GM18498 (cell line): Measurements from ENCODE around the gene DPP6.

ENCODE experiments used
- ATAC-seq: cut with Tn5 transposase; IDR thresholded peaks from one replicate; pipeline ENCODE4 v1.9.1; 2021; ENCODE audit warnings: mild to moderate bottlenecking, moderate library complexity; ENCODE audit not compliant: unreplicated experiment

The DPP6 gene

DNA sequence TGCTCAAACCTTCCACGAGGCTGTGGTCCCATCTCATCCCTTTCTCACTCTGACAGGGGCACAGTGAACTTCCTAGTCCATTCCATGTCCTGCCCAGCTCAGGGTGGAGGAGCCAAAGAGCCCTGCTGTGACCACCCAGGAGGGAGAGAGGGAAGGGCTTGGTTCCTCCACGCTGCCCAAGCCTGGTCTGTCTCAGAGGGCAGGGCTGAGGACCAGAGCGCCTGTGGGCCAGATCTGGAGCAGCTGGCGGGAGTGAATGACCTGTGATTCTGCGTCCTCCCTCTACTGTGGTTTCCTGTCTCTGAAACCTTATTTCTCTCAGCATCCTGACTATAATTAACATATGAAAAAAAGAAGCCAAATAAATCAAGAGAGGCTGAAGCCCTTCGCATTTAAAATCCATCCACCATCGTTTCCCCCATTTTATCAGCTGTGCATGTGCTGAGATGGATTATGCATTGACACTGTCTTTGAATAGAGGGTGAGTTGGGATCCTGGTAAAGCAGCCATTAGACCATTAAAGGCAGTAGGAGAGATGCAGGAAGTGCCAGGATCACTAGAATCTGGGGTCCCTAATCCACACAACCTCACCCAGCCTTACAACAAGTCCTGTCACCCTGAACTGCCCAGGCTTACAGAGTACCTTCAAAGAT, 165.6 kb downstream of the DPP6 start:
- no peak for ATAC-seq

DNA sequence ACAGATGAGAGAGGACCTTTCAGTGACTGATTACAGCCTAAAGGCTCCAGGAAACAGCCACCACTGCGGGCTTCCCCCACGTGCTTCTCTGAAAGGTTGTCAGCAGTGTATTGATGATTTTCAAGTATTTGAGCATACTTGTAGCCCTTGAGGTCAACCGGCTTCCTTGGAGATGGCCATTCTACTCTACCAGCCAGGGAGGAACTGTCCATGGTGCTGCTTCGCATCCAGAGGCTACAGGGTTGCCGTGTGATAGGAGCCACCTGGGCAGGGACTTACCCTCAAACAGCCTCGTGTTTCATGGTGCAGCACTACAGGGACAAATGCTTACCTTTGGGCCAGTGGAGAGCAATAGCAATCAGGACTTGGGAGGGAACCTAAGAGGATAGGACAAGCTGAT, 179.5 kb downstream of the DPP6 start:
- no peak for ATAC-seq

DNA sequence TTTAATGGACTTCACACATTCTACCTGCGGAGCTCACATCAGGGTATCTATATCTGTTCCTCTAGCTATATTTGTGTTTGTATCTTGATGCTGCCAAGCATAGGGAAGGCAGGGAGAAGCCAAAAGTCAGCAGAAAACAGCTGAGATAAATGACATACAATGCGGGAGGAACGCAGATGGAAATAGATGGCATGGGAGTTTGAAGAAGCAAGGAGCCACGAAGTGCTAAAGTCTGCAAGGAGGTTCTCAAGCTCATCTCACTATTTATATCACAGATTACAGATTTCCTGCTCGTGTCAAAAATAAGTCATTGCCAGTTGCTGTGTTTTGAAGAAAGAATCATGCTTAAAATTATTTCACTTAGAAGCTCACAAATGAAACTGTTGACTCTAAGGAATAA, 180.5 kb downstream of the DPP6 start:
- no peak for ATAC-seq

DNA sequence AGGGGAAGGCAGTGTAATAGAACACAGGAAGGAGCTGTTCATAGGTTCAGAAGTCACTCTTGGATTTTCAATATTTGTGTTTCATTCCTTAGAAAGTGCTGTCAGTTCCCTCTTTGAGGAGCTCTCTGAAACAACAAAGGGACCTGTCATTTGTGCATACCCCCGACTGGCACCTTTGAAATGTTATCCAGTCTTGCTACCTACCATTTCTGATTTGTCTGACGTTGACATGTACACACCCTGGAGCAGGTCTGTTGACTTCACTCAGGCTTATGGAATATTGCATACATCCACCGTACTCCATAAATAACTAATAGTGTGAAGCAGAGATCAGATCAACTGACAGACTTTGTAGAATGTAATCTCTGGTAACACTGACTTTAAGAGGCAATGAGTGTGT, 189.8 kb downstream of the DPP6 start:
- no peak for ATAC-seq

DNA sequence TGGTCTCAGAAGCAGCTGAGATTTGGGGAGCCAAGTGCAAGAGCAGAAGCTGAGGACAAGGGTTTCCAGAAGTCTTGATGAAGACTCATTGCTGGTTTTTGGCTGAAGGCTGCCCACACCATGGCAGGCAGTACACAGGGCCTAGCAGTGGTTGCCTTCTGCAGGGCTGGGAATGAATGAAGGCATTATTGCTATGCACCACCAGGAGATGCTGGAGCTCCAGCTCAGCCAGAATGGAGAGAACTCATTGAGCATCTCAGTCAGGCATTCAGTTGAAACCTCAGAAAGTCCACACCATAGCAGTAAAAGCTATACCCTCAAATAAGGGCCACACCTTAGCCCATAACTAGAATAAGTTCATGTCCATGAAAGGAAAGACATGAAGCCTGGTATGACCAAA, 190.5 kb downstream of the DPP6 start:
- no peak for ATAC-seq

DNA sequence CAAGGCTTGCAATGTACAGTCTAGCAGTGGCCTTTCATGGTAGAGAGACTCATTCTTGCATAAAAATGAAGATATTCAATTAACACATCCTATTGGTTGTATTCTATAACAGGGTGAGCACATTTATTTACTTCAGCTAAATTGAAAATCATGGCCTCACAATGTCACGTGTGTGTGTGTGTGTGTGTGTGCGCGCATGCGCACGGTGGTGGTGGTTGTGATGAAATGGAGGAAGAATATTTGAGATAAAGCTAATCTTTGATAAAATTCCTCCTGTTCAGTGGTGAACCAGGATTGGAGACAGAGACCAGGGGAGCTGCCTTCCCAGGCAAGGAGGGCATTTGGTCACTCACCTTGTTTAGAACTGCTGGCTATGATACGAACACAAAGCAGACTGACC, 199.8 kb downstream of the DPP6 start:
- no peak for ATAC-seq

DNA sequence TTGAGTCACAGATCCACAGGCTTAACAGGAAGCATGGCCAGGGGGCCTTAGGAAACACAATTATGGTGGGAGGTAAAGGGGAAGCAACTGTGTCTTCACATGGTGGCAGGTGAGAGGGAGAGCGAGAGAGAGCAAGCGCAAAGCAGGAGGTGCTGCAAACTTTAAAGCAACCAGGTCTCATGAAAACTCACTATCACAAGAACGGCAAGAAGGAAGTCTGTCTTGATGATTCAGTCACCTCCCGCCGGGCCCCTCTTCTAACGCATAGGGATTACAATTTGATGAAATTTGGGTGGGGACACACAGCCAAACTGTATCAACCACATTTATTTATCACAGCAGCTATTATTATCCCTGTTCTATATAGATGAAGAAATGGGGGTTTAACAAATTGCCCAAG, 201.6 kb downstream of the DPP6 start:
- no peak for ATAC-seq

DNA sequence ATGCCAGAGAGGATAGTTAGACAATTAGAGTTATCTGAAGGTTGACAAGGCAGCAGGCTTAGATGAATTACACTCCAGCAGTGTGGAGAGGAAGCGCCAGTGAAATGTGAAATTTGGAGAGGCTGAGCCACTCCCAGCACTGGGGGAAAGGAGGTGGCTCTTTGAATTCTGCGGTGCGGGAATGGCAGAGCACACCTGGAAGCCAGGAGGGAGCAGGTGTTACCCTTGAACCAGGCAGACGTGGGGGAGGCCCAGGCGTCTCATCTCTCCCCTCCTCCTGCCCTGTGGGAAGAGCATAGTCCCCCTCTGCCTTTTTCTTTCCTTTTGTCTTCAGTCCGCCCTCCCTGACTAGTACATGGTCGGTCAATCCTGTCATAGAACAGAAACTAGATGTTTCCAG, 203.1 kb downstream of the DPP6 start:
- ATAC-seq = no peak

DNA sequence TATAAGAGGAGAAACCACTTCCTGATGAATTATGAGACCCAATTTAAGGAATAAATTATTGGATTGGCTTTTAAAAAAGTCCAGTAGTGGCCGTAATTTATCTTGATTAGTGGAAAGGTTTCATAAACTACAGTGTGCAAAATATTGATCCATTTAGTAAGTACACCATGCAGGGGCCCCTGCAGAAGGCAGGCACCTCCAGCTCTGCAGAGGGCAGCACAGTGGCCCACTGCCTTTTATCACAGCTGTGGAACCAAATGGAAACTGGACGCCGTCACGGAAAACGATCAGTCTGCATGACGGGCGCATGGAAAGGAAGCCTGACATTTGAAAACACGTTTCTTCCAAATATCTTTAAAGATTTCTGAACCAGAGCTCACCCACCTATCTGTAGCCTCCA, 204.0 kb downstream of the DPP6 start:
- ATAC-seq = no peak

DNA sequence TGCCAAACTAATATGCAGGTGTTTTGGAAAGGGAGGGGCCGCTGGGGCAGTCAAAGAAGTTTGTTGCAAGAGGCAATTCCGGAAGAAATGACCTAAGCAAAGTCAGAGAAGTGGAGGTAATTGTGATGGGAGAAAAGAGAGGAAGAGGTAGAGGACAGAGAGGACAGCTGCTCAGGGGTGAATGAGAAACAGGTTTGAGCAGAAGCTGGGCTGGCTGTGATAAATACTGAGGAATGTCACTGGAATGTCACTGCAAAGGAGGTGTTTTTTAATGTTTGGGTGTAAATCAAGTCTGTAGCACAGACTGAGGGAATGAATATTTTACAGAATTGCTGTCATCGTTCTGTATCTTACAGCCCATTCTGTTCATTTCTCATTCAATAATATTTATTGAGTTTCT, 207.2 kb downstream of the DPP6 start:
- no peak for ATAC-seq

DNA sequence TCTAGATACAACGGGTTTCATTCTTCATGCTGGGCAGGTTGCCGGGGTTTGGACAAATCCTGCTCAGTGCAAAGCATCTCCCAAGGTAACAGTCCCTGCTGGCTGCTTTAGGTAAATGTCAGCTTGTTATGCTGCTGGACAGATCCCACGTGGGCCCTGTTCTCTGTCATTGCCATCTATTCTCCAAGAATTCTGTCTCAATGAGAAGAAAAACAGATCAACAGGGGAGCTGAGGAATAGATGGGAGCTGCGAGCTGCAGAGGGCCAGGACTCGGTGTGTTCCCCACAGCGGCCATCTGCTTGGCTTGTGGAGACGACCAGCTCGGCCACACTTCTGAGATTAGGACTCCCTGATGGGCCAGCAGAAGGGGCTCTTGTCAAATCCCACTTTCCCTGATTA, 235.2 kb downstream of the DPP6 start:
- no peak for ATAC-seq

DNA sequence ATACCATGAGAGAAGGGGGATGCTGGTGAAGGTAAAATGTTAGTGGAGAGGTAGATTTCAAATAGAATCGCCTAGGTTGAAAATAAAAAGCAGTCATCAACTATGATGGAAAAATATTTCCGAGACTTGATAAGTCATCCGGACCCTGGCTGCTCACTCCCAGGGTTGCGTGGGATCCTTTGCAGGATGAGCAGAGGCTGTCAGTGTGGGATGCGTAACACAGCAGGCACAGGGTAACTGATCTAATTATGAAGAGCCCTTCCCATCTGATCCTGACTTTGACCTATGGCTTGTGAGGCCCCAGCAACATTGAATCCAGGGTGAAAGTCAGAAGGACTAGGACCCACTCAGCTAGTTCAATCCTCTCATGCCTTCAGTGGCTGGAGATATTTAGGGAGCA, 236.9 kb downstream of the DPP6 start:
- ATAC-seq = no peak

DNA sequence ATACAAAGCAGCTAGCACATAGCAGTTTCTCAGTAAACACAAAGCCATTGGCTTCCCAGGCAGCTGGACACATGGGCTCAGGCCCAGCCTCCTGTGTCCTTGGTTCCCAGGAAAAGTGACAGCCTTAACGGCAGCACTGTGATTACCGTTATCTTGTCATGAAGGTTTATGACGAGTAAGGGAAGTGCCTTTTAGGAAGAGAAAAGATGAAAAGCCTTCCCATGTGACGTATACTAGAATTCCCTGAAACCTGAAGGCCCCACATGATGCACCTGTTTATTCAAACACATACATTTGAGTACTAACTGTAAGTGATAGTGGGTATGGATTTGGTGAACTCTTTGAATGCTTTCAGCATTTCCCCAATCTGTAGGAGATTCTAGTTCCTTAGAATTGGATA, 244.2 kb downstream of the DPP6 start:
- no peak for ATAC-seq

DNA sequence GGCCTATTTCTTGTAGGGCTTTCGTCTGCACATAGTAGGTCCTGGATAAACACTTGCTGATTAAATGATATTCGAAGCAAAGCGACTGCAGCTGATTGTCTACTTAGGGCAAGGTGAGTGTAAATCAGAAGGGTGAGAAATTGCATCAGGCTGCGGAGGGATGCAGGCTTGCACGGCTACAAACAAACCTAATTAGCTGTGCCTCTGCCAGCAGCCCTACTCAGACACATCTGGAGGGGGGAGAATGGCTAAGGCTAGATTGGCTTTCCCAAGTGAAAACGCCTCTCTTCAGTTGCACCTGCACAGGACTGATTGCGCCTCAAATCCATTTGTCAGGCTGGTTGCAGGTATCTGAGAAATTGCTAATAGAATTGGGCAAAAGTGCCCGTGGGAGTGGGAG, 247.5 kb downstream of the DPP6 start:
- ATAC-seq = no peak

DNA sequence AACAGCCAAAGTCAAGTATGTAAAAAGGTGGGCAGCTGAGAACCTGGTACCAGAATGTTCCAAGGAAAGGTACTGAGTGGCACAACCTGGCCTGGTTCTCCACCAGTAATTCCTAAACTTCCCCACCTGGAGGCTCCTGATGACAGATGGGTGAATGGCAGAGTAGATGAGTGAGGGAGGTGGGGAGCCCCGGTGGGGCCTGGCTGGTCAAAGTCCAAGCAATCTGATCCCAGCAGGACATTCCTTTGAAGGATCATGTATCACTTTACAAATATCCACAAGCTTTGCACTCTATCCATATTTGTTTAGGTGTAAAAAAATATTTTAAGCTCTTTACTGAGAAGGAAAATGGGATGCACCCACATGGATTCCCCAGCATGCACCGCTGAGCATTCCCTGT, 250.2 kb downstream of the DPP6 start:
- ATAC-seq = no peak

DNA sequence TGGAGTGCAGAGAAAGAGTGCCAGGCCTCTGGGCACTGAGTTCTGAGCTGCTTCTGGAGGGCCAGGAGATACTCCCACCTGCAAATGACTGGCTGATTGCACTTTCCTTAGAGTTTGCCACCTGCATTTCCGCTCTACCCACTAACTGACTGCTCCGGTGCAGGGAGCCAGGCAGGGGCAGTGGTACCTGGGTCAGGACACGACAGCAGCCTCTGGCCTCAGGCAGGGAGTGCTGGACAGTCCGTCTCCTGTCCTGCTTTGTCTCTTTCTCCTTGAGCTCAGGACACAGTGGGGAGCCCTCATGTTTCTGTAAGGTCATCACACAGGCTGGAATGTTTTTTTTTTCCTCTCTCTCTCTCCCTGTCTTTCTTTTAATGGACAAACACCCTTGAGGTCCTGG, 252.0 kb downstream of the DPP6 start:
- ATAC-seq = no peak

DNA sequence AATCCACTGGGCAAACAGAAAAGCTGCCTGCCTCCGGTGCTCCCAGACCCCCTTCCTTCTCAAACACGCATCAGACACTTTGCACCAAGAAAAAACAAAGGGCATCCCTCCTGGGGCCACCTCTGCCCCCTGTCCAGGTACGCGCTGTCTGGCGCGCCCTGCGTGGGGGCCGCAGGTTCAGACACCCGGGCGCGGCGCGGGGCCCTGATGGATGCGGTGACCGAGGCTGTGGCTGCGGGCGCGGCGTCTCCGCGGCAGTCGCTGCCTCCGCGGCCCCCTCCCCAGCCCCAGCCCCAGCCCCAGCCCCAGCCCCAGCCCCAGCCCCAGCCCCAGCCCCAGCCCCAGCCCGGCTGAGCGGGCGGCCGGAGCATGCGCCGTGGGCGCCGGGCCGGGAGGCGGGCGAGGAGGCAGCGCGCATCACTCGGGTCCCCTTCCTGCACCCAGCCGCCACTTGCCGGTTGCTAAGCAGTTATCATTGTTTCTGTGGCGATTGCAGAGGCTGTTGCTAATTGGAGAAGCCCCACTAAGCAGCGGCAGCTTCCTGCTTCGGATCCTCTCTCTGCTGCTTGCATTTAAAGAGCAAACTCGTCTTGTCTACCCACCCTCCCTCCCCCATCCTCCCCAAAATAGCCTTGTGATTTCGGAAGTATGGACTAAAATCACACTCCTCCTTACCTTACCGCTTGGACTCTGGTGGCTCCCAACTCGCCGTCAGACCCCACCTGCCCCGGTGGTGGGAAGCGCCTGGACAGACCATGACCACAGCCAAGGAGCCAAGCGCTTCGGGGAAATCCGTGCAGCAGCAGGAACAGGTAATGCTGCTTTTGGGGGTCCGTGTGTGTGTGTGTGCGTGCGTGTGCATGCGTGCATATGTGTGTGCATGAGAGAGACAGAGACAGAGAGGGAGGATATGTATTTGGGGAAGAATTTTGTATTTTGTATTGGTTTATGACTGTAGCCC, 252.8 kb downstream of the DPP6 start:
- ATAC-seq = no peak

DNA sequence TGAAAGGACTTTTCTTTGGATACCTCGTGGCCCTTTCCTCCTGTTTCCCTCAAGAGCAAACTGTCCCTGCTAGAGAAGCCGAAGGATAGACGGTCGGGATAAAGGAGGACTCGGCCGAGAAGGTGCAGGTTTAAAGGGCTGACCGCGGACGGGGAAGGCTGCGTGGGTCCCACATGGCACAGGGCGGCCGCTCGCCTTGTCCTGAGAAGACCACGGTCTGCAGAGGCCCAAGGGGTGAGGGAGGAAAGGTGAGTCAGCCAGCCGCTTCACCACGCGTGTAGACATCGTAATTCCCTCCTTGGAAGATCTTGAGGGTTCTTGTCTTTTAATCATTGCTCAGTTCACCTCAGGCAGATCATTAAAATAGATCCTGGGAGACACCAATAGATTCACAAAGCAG, 253.8 kb downstream of the DPP6 start:
- no peak for ATAC-seq

DNA sequence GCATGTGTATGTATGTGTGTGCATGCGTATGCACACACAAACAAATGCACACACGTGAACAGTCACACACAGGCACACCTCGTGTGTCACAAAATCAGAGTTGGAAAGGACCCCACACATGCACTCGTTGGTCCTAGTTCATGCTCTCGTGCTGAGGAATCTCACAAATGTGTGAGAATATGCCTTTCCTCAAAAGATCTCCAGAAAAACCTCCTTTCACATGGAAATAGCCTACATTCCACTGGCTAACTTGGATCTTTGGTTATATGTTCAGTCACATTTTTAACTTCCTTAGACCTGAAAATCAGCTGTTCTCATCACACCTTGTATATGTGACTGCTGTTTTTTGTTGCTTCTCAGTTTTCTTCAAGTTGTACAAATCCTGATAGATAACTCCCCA, 256.7 kb downstream of the DPP6 start:
- no peak for ATAC-seq

DNA sequence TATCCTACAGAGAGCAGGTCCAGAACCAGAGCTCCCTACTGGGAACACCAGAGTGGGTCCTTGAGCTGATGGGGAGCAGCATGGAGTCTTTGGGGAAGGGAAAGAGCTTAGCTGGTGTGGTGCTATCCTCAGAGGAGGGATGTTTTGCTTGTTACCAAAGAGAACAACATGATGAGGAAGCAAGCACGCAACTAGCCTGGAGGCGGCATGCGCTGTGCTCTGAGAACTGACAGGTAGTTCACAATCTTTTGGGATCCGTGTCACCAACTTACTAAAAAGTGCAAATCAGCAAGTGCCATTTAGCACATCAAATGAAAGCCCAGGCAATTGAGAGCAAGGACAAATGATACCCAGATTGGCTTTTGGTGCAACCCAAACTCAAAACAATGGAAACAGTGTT, 257.9 kb downstream of the DPP6 start:
- ATAC-seq = no peak

DNA sequence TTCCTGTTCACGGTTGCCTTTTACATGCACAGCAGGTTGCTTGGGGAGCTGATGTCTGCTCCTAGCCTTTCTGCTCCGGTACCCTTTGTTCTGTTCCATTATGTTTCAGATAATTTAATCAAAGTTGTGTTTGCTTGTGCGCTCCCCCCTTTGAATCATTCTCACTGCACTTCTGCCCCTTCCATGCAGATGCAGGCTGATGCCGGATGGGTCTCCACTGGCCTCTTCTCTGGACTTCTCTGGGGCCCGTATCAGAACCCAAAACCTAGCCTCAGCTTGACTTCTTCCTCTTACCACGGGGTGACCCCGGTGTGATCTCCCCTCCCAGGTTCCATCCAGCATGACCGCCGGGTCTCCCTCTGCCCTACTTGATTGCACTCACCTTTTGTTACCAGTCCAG, 272.0 kb downstream of the DPP6 start:
- ATAC-seq = no peak

DNA sequence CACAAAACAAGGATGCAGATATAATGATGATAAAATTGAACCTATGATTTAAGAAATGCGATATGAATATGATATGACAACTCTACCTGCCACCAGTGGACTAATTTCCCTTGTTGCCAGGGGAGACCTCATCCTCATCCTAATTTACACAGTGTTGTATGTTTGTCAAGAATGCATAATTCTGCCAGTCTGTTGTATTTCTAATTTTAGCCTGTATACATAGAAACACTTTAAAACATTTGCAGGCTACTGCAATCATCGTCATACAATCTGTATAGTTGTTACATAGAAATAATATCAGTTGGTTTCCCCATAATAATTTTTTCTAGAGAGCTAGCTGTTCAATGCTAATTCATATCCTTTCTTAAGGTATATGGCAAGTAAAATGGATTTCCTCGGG, 274.2 kb downstream of the DPP6 start:
- ATAC-seq = no peak

DNA sequence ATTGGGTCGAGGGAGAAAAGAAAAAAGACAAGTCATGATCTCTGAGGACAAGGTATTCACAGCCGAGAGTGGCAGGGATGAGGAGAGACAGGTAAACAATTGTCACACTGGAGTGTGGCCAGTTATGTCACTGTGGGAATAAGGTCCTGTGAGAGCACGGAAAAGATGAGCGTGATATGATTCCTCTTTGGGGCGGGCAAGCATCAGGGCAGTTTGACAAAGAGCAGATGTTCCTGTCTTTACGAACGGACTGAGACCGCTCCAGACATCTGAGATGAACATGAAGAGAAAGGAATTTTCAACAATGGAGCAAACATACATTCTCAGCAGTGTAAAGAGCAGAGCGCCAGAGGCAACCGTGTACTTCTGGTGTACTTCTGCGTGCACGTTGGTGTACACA, 278.1 kb downstream of the DPP6 start:
- ATAC-seq = no peak
